Kidney epithelial cell (primary cell): ENCODE results near the gene CHCHD3. TPM values are rescaled to one million over a fixed set of nuclear protein-coding genes. Genes with fewer than 3 reads are reported as not detected.
"Not testable (repeated sequence)": the region's sequence is repeated elsewhere in the genome, so short reads cannot be mapped to it uniquely, and the experiment has no call there.

ENCODE experiments used
- DNase-seq: peaks from one replicate; pipeline ENCODE4 v3.0.0-alpha.2; 2010; ENCODE audit warnings: low read depth
- H3K27me3 ChIP-seq: 2 replicates; pipeline ENCODE4 v1.6.0; 2011; ENCODE audit warnings: low read length; ENCODE audit not compliant: control insufficient read depth, insufficient read depth
- H3K36me3 ChIP-seq: 2 replicates; pipeline ENCODE4 v1.5.1; 2011; ENCODE audit warnings: low read length; ENCODE audit not compliant: control insufficient read depth, insufficient read depth
- H3K4me3 ChIP-seq: 2 replicates; pipeline ENCODE4 v1.5.1; 2011; ENCODE audit warnings: low read depth, mild to moderate bottlenecking, control low read depth, low read length
- CTCF ChIP-seq: IDR thresholded peaks from 2 replicates; pipeline ENCODE4 v1.5.1; 2011; ENCODE audit warnings: mild to moderate bottlenecking, moderate library complexity, low read length, control low read depth, inconsistent platforms; ENCODE audit not compliant: insufficient read depth, poor library complexity, severe bottlenecking
- total RNA-seq: library from RNA; depleted of rRNA; stranded (reverse); fragments of >200 nt; gene quantifications from 2 replicates; pipeline ENCODE4 v1.2.3, GENCODE V29; 2015

CHCHD3 gene
- total RNA-seq, 1 donor from 2014 or later: 119 TPM

DNA sequence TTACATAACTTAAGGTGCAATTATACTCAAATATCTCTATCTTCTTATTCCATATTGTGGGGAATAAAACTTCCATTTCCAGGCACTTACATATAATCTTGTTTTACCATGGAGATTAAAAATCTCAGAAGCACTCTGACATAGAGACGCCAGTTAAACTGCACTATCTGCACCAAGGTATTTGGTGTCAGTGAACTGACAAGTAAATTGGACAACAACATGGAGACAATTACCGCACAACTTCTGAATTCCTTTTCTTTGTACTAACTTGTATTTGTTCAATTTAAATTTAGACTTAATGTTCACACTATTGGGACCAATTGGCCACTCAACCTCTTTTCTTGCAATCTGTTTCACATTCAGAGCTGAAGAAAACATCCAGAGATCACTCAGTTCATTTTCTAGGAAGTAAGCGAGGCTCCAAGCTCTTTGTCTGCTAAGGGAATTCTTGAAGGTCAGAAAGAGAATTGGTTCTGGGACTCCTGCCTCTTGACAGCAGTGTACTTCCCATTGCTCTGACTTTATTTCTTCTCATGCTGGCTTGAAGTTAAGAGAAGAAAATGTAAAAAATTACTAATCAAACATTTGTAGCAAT is 184.7 kb downstream of the CHCHD3 start:
- TF ChIP-seq CTCF: no peak
- Histone ChIP-seq H3K36me3 (no peaks in the 10 kb centered on the region), H3K4me3 (no peak overlapping the region), H3K27me3 (no peaks in the 10 kb centered on the region)
- no peak for DNase-seq

DNA sequence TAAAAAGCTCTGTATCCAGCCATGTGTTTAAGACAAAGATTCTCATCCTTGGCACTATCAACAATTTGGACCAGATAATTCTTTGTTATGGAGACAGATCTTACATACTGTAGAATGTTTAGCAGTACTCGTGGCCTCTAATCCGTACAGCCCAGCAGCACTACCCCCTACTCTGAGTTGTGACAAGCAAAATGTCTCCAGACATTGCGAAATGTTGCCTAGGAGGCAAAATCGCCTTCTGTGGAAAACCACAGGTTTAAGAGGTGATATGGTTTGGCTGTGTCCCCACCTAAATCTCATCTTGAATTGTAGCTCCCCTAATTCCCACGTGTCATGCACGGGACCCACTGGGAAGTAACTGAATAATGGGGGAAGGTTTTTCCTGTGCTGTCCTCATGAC is 186.7 kb downstream of the CHCHD3 start:
- DNase-seq: no peak
- no peak for TF ChIP-seq CTCF
- no peaks in the 10 kb centered on the region for H3K27me3 ChIP-seq
- no peak overlapping the region for H3K4me3 ChIP-seq
- H3K36me3 ChIP-seq: no peaks in the 10 kb centered on the region

DNA sequence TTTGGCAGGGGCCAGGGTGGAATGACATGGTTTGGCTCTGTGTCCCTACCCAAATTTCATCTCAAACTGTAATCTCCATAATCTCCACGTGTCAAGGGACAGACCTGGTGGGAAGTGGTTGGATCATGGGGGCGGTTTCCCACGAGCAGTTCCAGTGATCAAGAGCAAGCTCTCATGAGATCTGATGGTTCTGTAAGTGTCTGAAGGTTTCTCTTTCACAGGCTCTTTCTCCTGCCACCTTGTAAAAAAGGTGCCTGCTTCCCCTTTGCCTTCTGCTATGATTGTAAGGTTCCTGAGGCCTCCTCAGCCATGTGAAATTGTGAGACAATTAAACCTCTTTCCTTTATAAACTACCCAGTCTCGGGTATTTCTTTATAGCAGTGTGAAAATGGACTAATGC is 188.3 kb downstream of the CHCHD3 start:
- no peak for TF ChIP-seq CTCF
- Histone ChIP-seq H3K36me3 (no peaks in the 10 kb centered on the region), H3K4me3 (no peak overlapping the region), H3K27me3 (no peaks in the 10 kb centered on the region)
- DNase-seq: no peak

GRCh38 chr7:132892744-132893143 is 189.1 kb downstream of the CHCHD3 start:
- not testable (repeated sequence) for H3K36me3 ChIP-seq, DNase-seq, H3K4me3 ChIP-seq, H3K27me3 ChIP-seq

- no peak for TF ChIP-seq CTCF
These were observed 190.3 kb downstream of the CHCHD3 start for GRCh38 chr7:132891554-132891953.

DNA sequence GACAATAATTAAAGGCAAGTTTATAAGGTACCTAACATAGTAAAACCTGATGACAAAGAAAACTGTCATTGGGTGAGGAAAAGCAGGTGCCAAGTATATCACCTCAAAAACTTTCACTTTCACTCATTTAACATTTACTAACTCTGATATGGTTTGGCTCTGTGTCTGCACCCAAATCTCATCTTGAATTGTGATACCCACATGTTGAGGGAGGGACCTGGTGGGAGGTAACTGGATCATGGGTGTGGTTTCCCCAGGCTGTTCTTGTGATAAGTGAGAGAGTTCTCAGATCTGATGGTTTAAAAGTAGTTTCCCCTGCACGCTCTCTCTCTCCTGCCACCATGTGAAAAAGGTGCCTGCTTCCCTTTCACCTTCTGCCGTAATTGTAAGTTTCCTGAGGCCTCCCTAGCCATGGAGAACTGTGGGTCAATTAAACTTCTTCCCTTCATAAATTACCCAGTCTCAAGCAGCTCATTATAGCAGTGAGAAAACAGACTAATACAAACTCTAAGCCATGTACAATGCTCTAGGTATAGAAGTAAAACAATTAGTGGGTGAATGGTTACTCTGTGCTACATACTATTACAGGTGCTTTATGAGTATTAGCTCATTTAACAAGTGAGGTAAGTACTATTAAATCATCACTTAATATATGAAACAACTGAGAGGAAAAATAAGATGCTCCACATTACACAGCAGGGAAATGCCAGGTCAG is 199.0 kb downstream of the CHCHD3 start:
- no peaks in the 10 kb centered on the region for H3K27me3 ChIP-seq
- no peak for TF ChIP-seq CTCF
- no peak for DNase-seq

More at GRCh38 chr7:132891554-132891953, 190.3 kb downstream of the CHCHD3 start:
- no peaks in the 10 kb centered on the region for H3K36me3 ChIP-seq
- no peak overlapping the region for H3K4me3 ChIP-seq
- DNase-seq: no peak
- no peaks in the 10 kb centered on the region for H3K27me3 ChIP-seq

More for the DNA sequence above, 199.0 kb downstream of the CHCHD3 start:
- no peak overlapping the region for H3K4me3 ChIP-seq
- H3K36me3 ChIP-seq: no peaks in the 10 kb centered on the region
